Stimulated activated memory B cell treated with anti-CD40 and anti-IgM and Interleukin-4, amounts not matched to agents 10 μg/mL and 1 μg/mL and 100 μg/mL, for 72 hours (primary cell): ENCODE data around the gene DGKI.
A peak's percentile ranks its signal among the peaks of the same experiment; 100 is the strongest.

Source experiments
- ATAC-seq: fragments of 150-1000 bp; cut with Tn5 transposase; 2 replicates; pipeline ENCODE4 v1.10.0; 2021
- H3K27ac Mint-ChIP-seq: one replicate; pipeline ENCODE4 v1.8.0; 2022; ENCODE audit warnings: mild to moderate bottlenecking, mixed read lengths
- H3K27me3 Mint-ChIP-seq: one replicate; pipeline ENCODE4 v1.8.0; 2022; ENCODE audit warnings: mixed read lengths
- H3K36me3 Mint-ChIP-seq: one replicate; pipeline ENCODE4 v1.8.0; 2022; ENCODE audit warnings: mixed read lengths
- H3K4me1 Mint-ChIP-seq: one replicate; pipeline ENCODE4 v1.8.0; 2022; ENCODE audit warnings: mixed read lengths
- H3K4me3 Mint-ChIP-seq: one replicate; pipeline ENCODE4 v1.8.0; 2022; ENCODE audit warnings: mild to moderate bottlenecking, moderate library complexity, mixed read lengths
- H3K9me3 Mint-ChIP-seq: one replicate; pipeline ENCODE4 v1.8.0; 2022; ENCODE audit warnings: mixed read lengths

DGKI gene

GRCh38 chr7:137755846-137756651 is 90.7 kb downstream of the DGKI start:
- H3K4me3 Mint-ChIP-seq = no peak overlapping the region
- no peak for ATAC-seq
- H3K4me1 Mint-ChIP-seq = no peaks in the 10 kb centered on the region
- H3K36me3 Mint-ChIP-seq = no peaks in the 10 kb centered on the region
- peaks cover 3% of the 10 kb centered on the region for H3K9me3 Mint-ChIP-seq
- no peak overlapping the region for H3K27ac Mint-ChIP-seq
- H3K27me3 Mint-ChIP-seq = peaks cover 15% of the 10 kb centered on the region

DNA sequence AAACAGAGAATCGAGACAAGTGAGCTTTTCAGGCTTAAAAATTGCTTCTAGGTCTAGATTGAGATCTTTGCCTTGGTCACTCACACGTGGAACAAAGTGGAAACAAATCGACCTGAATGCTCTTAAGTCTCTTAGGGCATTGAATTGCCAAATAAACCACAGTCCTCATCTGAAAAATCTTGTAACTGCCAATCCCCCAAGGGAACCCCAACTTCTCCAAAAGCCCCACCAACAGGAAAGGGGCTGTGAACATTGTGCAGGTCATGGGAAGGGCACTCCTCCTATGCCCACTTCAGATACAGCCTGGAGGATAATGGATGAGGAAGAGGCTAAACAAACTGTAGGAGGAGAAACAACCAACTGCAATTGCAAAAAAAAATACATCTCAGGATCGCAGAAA is 91.3 kb downstream of the DGKI start:
- peaks cover 3% of the 10 kb centered on the region for H3K9me3 Mint-ChIP-seq
- H3K27ac Mint-ChIP-seq = no peak overlapping the region
- H3K4me3 Mint-ChIP-seq = no peak overlapping the region
- peaks cover 15% of the 10 kb centered on the region for H3K27me3 Mint-ChIP-seq
- H3K36me3 Mint-ChIP-seq = no peaks in the 10 kb centered on the region
- no peak for ATAC-seq
- no peaks in the 10 kb centered on the region for H3K4me1 Mint-ChIP-seq

DNA sequence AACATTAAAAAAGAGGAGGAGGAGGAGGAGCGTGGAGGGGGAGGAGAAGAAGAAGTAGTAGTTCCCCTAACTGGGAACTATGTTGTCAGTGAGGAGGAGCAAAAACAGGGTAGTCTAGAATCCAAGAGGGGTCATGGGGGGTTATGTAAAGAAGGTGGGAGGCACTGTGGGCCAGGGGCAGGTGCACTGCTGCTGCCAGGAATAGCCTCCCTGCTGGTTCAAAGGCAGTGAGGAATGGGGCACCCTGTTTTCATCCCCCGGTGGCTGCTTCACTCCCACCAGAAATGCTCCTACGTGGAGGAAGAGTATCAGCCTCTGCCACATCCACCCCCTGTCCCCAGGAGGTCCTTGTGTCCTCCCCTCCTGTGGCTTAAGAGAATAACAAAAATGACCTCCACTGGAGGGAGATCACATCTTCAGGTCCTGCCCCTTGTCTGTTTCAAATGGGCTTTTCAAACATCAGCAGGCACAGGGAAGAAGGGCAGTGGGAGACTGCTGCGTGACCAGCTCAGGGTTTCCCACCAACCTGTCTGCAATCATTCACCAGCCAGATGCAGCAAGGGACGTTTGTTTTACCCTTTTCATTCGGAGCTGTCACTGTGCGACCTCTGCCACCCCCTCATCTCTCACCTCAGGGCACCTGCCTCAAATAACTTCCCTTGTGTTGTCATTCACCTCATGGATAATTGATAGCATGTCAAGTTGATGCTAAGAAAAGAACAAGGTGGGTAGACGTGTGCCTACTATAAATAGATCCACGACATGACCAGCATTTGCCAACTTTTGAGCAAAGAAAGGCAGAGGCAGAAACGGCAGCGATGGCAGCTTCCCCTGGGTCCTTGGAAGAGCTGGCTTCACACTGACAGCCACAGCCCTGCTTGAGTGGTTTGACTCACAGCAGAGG is 92.6 kb downstream of the DGKI start:
- Mint-ChIP-seq H3K4me1 (no peaks in the 10 kb centered on the region), H3K9me3 (peaks cover 3% of the 10 kb centered on the region), H3K27me3 (peaks cover 21% of the 10 kb centered on the region), H3K36me3 (no peaks in the 10 kb centered on the region), H3K27ac (no peak overlapping the region), H3K4me3 (no peak overlapping the region)
- ATAC-seq = peak; percentile 34

DNA sequence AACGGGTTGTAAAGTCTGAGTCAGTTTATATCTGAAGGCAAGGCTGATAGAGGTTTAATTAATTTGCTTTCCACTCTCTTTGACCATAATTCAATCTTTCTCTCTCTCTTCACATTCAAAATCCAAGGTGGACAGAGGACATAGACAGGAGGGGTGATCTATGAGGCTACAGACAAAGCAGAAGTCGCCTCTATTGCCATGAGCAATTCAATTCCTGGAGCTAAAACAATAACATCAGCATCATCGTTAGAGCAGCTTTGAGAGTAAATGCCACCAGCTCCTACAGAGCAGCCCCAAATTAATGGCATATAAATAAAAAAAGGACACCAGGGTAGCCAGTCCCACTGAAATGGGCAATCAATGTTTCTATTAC is 93.2 kb downstream of the DGKI start:
- no peak overlapping the region for H3K4me3 Mint-ChIP-seq
- peaks cover 3% of the 10 kb centered on the region for H3K9me3 Mint-ChIP-seq
- H3K27ac Mint-ChIP-seq = no peak overlapping the region
- H3K36me3 Mint-ChIP-seq = no peaks in the 10 kb centered on the region
- H3K27me3 Mint-ChIP-seq = peaks cover 25% of the 10 kb centered on the region
- no peak for ATAC-seq
- no peaks in the 10 kb centered on the region for H3K4me1 Mint-ChIP-seq

GRCh38 chr7:137753067-137753466 is 93.7 kb downstream of the DGKI start:
- no peak for ATAC-seq
- Mint-ChIP-seq H3K9me3 (peaks cover 3% of the 10 kb centered on the region), H3K27ac (no peak overlapping the region), H3K36me3 (no peaks in the 10 kb centered on the region), H3K4me3 (no peak overlapping the region), H3K4me1 (no peaks in the 10 kb centered on the region), H3K27me3 (peaks cover 25% of the 10 kb centered on the region)

GRCh38 chr7:137751361-137752009 is 95.3 kb downstream of the DGKI start:
- no peak overlapping the region for H3K4me3 Mint-ChIP-seq
- no peaks in the 10 kb centered on the region for H3K4me1 Mint-ChIP-seq
- no peak overlapping the region for H3K27ac Mint-ChIP-seq
- no peak for ATAC-seq
- H3K9me3 Mint-ChIP-seq = no peaks in the 10 kb centered on the region
- peaks cover 25% of the 10 kb centered on the region for H3K27me3 Mint-ChIP-seq
- no peaks in the 10 kb centered on the region for H3K36me3 Mint-ChIP-seq

DNA sequence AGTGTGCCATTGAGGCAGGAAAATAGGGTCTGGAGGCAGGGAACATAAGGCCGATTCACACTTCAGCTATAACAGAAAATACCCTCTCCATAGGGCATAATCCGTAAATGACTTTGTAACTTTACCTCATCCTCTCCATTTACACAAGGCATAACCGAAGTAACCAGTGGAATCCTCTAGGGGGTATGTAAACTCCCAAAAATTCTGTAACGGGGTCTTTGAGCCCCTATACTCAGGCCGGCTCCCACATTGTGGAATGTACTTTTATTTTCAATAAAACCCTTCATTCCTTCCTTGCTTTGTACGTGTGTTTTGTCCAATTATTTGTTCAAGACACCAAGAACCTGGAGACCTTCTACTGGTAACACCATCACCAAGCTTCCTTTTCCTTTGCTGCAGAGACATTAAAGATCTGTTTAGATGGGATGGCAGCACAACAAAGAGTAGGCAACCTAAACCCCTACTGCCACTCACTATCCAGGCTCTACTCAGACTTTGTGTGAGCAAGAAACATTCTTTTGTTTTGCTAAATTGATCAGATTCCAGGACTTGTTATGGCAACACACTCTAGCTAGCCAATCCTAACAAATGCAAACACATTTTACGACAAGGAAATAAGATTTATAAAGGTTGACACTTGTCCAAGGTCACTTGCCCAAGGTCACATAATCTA is 99.3 kb downstream of the DGKI start:
- Mint-ChIP-seq H3K4me1 (no peaks in the 10 kb centered on the region), H3K27me3 (peaks cover 10% of the 10 kb centered on the region), H3K36me3 (no peaks in the 10 kb centered on the region), H3K4me3 (no peak overlapping the region), H3K27ac (no peak overlapping the region), H3K9me3 (peaks cover 3% of the 10 kb centered on the region)
- no peak for ATAC-seq

DNA sequence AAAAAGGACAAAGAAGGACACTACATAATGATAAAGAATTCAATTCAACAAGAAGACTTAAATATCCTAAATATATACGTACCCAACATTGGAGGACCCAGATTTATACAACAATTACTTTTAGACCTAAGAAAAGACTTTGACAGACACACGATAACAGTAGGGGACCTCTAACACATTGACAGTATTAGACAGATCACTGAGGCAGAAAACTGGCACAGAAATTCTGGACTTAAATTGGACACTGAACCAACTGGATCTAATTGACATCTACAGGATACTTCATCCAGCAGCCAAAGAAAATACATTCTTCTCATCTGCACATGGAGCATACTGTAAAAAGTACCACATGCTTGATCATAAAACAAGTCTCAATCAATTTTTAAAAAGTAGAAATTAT is 103.8 kb downstream of the DGKI start:
- no peak for ATAC-seq
- H3K36me3 Mint-ChIP-seq = no peaks in the 10 kb centered on the region
- H3K27ac Mint-ChIP-seq = no peak overlapping the region
- H3K4me3 Mint-ChIP-seq = no peak overlapping the region
- no peaks in the 10 kb centered on the region for H3K27me3 Mint-ChIP-seq
- no peaks in the 10 kb centered on the region for H3K4me1 Mint-ChIP-seq
- H3K9me3 Mint-ChIP-seq = peaks cover 3% of the 10 kb centered on the region

DNA sequence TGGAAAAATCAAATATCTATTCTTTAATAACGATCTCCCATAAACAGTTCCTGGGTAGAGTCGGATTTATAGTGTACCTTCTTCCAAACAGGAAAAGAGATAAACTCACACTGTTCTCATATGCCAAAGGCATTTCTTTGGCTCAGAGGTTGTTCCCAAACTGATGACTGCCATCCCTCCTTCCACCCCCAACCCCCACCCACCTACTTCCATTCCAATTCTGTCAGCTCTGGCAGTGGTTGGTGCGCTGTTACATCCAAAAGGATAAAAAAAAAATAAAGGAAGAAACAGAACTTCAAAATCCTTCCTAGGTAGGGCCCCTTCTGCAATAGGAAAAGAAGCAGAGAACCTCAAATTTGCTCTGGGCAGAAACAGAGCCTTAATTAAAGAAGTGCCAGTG is 104.7 kb downstream of the DGKI start:
- Mint-ChIP-seq H3K36me3 (no peaks in the 10 kb centered on the region), H3K9me3 (peaks cover 3% of the 10 kb centered on the region), H3K27ac (no peak overlapping the region), H3K4me3 (no peak overlapping the region), H3K27me3 (no peaks in the 10 kb centered on the region), H3K4me1 (no peaks in the 10 kb centered on the region)
- ATAC-seq = no peak

DNA sequence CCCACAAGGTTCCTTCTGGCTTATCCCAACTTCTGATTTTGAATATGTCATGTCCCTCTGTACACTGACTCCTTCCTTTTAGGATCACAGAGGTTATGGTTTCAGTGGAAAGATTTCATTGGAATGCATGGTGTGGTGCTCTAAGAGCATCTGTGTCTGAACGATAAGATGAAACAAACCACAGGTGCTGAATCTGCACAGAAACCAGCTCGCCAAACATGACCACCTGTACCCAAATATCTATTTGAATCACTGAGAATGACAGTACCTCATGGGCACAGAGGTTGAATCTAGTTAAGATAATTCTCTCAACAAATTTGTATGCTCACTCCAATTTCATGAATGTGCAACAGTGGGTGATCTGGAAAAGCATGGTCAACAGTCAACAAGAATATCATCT is 105.3 kb downstream of the DGKI start:
- H3K27me3 Mint-ChIP-seq = no peaks in the 10 kb centered on the region
- H3K27ac Mint-ChIP-seq = no peak overlapping the region
- no peak for ATAC-seq
- H3K4me3 Mint-ChIP-seq = no peak overlapping the region
- no peaks in the 10 kb centered on the region for H3K36me3 Mint-ChIP-seq
- peaks cover 3% of the 10 kb centered on the region for H3K9me3 Mint-ChIP-seq
- no peaks in the 10 kb centered on the region for H3K4me1 Mint-ChIP-seq

- Mint-ChIP-seq H3K27me3 (peaks cover 9% of the 10 kb centered on the region), H3K4me3 (no peak overlapping the region), H3K27ac (no peak overlapping the region), H3K4me1 (no peaks in the 10 kb centered on the region), H3K9me3 (peaks cover 4% of the 10 kb centered on the region), H3K36me3 (no peaks in the 10 kb centered on the region)
- no peak for ATAC-seq
Measured at GRCh38 chr7:137734221-137734620, 112.6 kb downstream of the DGKI start.

DNA sequence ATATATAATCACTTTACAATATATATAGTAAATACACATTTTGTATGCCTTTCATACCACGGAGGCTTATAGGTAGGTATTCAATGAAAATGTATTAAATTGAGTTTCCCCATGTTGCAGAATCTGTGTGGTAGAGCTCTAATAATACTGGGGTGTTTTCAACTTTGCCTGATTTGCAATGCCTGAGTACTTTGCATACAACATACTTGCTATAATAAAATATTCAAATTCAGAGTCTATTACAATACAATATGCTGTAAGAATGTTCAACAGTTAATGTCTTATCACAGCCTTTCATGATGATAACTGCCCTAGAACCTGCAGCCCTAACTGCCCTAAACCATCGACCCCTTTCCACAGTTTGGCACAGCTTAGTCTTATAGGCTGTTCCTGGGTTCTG is 114.6 kb downstream of the DGKI start:
- no peak for ATAC-seq
- peaks cover 9% of the 10 kb centered on the region for H3K27me3 Mint-ChIP-seq
- no peaks in the 10 kb centered on the region for H3K4me1 Mint-ChIP-seq
- no peaks in the 10 kb centered on the region for H3K36me3 Mint-ChIP-seq
- H3K9me3 Mint-ChIP-seq = peaks cover 4% of the 10 kb centered on the region
- H3K27ac Mint-ChIP-seq = no peak overlapping the region
- H3K4me3 Mint-ChIP-seq = no peak overlapping the region

GRCh38 chr7:137731436-137731835 is 115.3 kb downstream of the DGKI start:
- Mint-ChIP-seq H3K27me3 (peaks cover 9% of the 10 kb centered on the region), H3K36me3 (no peaks in the 10 kb centered on the region), H3K4me1 (no peaks in the 10 kb centered on the region), H3K4me3 (no peak overlapping the region), H3K9me3 (peaks cover 4% of the 10 kb centered on the region), H3K27ac (no peak overlapping the region)
- no peak for ATAC-seq

DNA sequence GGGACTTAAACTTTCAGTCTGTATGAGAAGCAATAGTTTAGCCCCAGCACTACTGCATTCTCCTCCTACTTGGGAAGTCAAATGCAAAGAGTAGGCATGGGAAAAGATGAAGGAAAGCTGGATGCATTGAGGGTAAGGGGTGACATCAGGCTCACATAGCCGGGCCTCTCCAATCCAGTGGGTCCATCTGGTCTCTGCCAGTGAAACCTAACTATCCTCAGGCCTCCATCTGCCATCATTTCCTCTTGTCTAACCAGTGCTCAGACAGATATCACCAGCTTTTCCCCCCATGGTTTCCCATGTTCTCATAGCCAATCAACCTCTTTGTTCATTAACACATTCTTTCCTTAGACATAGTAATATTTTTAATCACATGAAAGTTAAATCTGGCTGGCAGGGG is 118.3 kb downstream of the DGKI start:
- Mint-ChIP-seq H3K9me3 (peaks cover 4% of the 10 kb centered on the region), H3K4me3 (no peak overlapping the region), H3K27ac (no peak overlapping the region), H3K36me3 (no peaks in the 10 kb centered on the region), H3K4me1 (no peaks in the 10 kb centered on the region), H3K27me3 (no peaks in the 10 kb centered on the region)
- ATAC-seq = no peak

- Mint-ChIP-seq H3K27me3 (no peaks in the 10 kb centered on the region), H3K4me1 (no peaks in the 10 kb centered on the region), H3K4me3 (no peak overlapping the region), H3K9me3 (no peaks in the 10 kb centered on the region), H3K27ac (no peak overlapping the region), H3K36me3 (no peaks in the 10 kb centered on the region)
- ATAC-seq = no peak
Measured at GRCh38 chr7:137727413-137727812, 119.4 kb downstream of the DGKI start.
